ENCODE results near the gene SMCP.

The SMCP gene

GRCh38 chr1:152886758-152887409 lies 8.8 kb downstream of the SMCP start:
- no peak for DNase-seq

- DNase-seq: no peak
These were observed 10.0 kb downstream of the SMCP start for GRCh38 chr1:152888126-152888525.

GRCh38 chr1:152899027-152899426 lies 20.9 kb downstream of the SMCP start:
- no peak for DNase-seq

- DNase-seq: no peak
These were observed 21.8 kb downstream of the SMCP start for GRCh38 chr1:152899883-152900282.

GRCh38 chr1:152901631-152902030 lies 23.5 kb downstream of the SMCP start:
- no peak for DNase-seq

- no peak for DNase-seq
These were observed 24.5 kb downstream of the SMCP start for GRCh38 chr1:152902636-152903035.

- no peak for DNase-seq
These were observed 26.7 kb downstream of the SMCP start for GRCh38 chr1:152904688-152905440.

GRCh38 chr1:152906023-152906565 lies 28.0 kb downstream of the SMCP start:
- no peak for DNase-seq

- DNase-seq: no peak
These were observed 29.8 kb downstream of the SMCP start, which contains the start of gene IVL for GRCh38 chr1:152907686-152908601. IVL (plus strand) TSS chr1:152908546; CDS start chr1:152909798, 1,252 bp downstream.

- no peak for DNase-seq
These were observed 31.1 kb downstream of the SMCP start for GRCh38 chr1:152909206-152909605.

GRCh38 chr1:152912471-152912870 lies 34.3 kb downstream of the SMCP start:
- no peak for DNase-seq

GRCh38 chr1:152912900-152913299 lies 34.8 kb downstream of the SMCP start:
- DNase-seq: no peak

- DNase-seq: no peak
These were observed 39.7 kb downstream of the SMCP start for GRCh38 chr1:152917794-152918193.

GRCh38 chr1:152919071-152919470 lies 40.9 kb downstream of the SMCP start:
- DNase-seq: no peak

GRCh38 chr1:152924191-152924590 lies 46.1 kb downstream of the SMCP start:
- no peak for DNase-seq

- no peak for DNase-seq
These were observed 48.0 kb downstream of the SMCP start for GRCh38 chr1:152926091-152926490.

GRCh38 chr1:152928671-152929070 lies 50.5 kb downstream of the SMCP start:
- no peak for DNase-seq

- DNase-seq: no peak
These were observed 54.2 kb downstream of the SMCP start for GRCh38 chr1:152932170-152932811.

- DNase-seq: no peak
These were observed 55.1 kb downstream of the SMCP start for GRCh38 chr1:152933196-152933595.

Data from activated CD4-positive, CD25-positive, alpha-beta regulatory T cell treated with anti-CD3 and anti-CD28 coated beads, Interleukin-2, amount 50 U/mL, for 72 hours (primary cell).